ENCODE results near the gene COL18A1.

The COL18A1 gene

GRCh38 chr21:45386728-45387371 is 18.1 kb upstream of the COL18A1 start:
- no peak overlapping the region for H2BK120ac ChIP-seq (ENCODE audit: low read depth, low read length)
- no CpG with 5 or more reads among the region's 20 CpGs for WGBS, 2 donors (ENCODE audit: extremely low coverage in 2 of 2, insufficient read length in 2 of 2, insufficient replicate concordance in 1 of 2)
- peak overlapping the region; percentile 60 for H3K23ac ChIP-seq (ENCODE audit: low read depth, low read length, poor library complexity)
- H3K14ac ChIP-seq (ENCODE audit: low read length), result peak overlapping the region; percentile 64
- H3K27ac ChIP-seq (replicated peaks; ENCODE audit: low read length), result no peak overlapping the region
- peak overlapping the region; percentile 95 for H2AK5ac ChIP-seq (ENCODE audit: low read depth, low read length)
- peak overlapping the region; percentile 50 for H2BK12ac ChIP-seq (ENCODE audit: low read length)
- no peak overlapping the region for H2BK15ac ChIP-seq (ENCODE audit: low read length)
- peak overlapping the region; percentile 39 for H3K18ac ChIP-seq (ENCODE audit: low read length)
- DNase-seq (ENCODE audit: low spot score), result no peak
- H3K4me2 ChIP-seq (ENCODE audit: insufficient read depth, low read length, poor library complexity, severe bottlenecking), result no peak overlapping the region
- H2BK5ac ChIP-seq (ENCODE audit: low read length), result no peak overlapping the region
- no peaks in the 10 kb centered on the region for H3K36me3 ChIP-seq (replicated peaks in 1 of 2; ENCODE audit: control insufficient read depth in 2 of 2, insufficient read depth in 2 of 2, low read length in 2 of 2)
- peak overlapping the region in 1 of 2 donors; percentile 47 for H3K4me3 ChIP-seq (ENCODE audit: low read length in 2 of 2)
- H3K9ac ChIP-seq (ENCODE audit: low read depth, low read length, poor library complexity), result no peak overlapping the region
- H3K9me3 ChIP-seq (replicated peaks in 1 of 2; ENCODE audit: control insufficient read depth in 2 of 2, insufficient read depth in 1 of 2, low read depth in 1 of 2, low read length in 2 of 2), result peaks cover 0 to 5% of the 10 kb centered on the region in 2 donors
- H3K79me1 ChIP-seq (ENCODE audit: low read depth, low read length), result no peaks in the 10 kb centered on the region
- peaks cover 0 to 81% (median 0%) of the 10 kb centered on the region in 3 experiments for H3K27me3 ChIP-seq (ENCODE audit: control insufficient read depth in 3 of 3, insufficient read depth in 3 of 3, low read depth in 1 of 3, low read length in 3 of 3)
- H3K4ac ChIP-seq (ENCODE audit: low read length), result no peak overlapping the region
- peaks cover 0 to 12% of the 10 kb centered on the region in 2 donors for H3K4me1 ChIP-seq (ENCODE audit: control insufficient read depth in 2 of 2, insufficient read depth in 1 of 2, low read depth in 1 of 2, low read length in 2 of 2)
- no peak overlapping the region for H4K8ac ChIP-seq (ENCODE audit: low read depth, low read length)
- H2AFZ ChIP-seq (ENCODE audit: low read length), result peak overlapping the region; percentile 51
- H4K91ac ChIP-seq (ENCODE audit: low read depth, low read length, poor library complexity), result no peak overlapping the region

- Histone ChIP-seq H2BK15ac (ENCODE audit: low read length) (no peak overlapping the region), H3K9me3 (replicated peaks in 1 of 2; ENCODE audit: control insufficient read depth in 2 of 2, insufficient read depth in 1 of 2, low read depth in 1 of 2, low read length in 2 of 2) (peaks cover 0 to 3% of the 10 kb centered on the region in 2 donors), H3K9ac (ENCODE audit: low read depth, low read length, poor library complexity) (peak overlapping the region; percentile 68), H3K23ac (ENCODE audit: low read depth, low read length, poor library complexity) (peak overlapping the region; percentile 37), H4K91ac (ENCODE audit: low read depth, low read length, poor library complexity) (no peak overlapping the region), H3K18ac (ENCODE audit: low read length) (peak overlapping the region; percentile 9), H4K8ac (ENCODE audit: low read depth, low read length) (peak overlapping the region; percentile 32), H3K36me3 (replicated peaks in 1 of 2; ENCODE audit: control insufficient read depth in 2 of 2, insufficient read depth in 2 of 2, low read length in 2 of 2) (no peaks in the 10 kb centered on the region), H3K4me3 (ENCODE audit: low read length in 2 of 2) (no peak overlapping the region), H2BK12ac (ENCODE audit: low read length) (no peak overlapping the region), H2BK5ac (ENCODE audit: low read length) (no peak overlapping the region), H3K4ac (ENCODE audit: low read length) (no peak overlapping the region), H3K27me3 (ENCODE audit: control insufficient read depth in 3 of 3, insufficient read depth in 3 of 3, low read depth in 1 of 3, low read length in 3 of 3) (peaks cover 0 to 80% (median 0%) of the 10 kb centered on the region in 3 experiments), H3K79me1 (ENCODE audit: low read depth, low read length) (no peaks in the 10 kb centered on the region), H2BK120ac (ENCODE audit: low read depth, low read length) (no peak overlapping the region), H3K4me2 (ENCODE audit: insufficient read depth, low read length, poor library complexity, severe bottlenecking) (no peak overlapping the region), H2AK5ac (ENCODE audit: low read depth, low read length) (no peak overlapping the region), H3K27ac (replicated peaks; ENCODE audit: low read length) (no peak overlapping the region), H3K4me1 (ENCODE audit: control insufficient read depth in 2 of 2, insufficient read depth in 1 of 2, low read depth in 1 of 2, low read length in 2 of 2) (peaks cover 0 to 12% of the 10 kb centered on the region in 2 donors), H3K14ac (ENCODE audit: low read length) (peak overlapping the region; percentile 92), H2AFZ (ENCODE audit: low read length) (peak overlapping the region; percentile 51)
- no peak for DNase-seq (ENCODE audit: low spot score)
- WGBS, 2 donors (ENCODE audit: extremely low coverage in 2 of 2, insufficient read length in 2 of 2, insufficient replicate concordance in 1 of 2), result no CpG with 5 or more reads among the region's 13 CpGs
Measured at GRCh38 chr21:45387506-45387905, 17.5 kb upstream of the COL18A1 start.

DNA sequence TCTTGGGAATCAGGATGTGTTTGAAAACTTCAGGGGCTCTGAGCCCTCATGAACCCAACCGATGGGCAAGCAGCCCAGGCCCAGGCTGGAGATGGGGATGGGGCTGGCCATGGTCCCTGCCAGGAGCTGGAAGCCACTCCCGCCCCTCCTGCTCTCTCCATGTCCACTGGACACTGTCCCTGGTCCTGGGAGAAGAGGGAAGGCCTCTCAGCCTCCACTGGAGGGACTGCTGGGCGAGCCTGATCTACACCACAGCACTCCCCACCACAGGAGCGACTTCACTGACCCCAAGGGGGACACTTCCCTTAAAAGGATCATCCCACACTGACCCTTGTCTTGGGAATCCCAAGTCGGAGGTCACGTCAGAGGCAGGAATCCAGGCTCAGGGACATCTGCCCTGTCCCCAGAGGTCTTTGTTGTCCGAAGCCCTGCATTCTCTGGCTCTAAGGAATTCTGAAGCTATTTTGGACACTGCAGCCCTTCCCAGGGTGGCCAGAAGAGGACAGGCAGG is 16.9 kb upstream of the COL18A1 start:
- Histone ChIP-seq H3K27ac (replicated peaks; ENCODE audit: low read length) (no peak overlapping the region), H3K9ac (ENCODE audit: low read depth, low read length, poor library complexity) (peak overlapping the region; percentile 68)
- no peak for DNase-seq (ENCODE audit: low spot score)

DNA sequence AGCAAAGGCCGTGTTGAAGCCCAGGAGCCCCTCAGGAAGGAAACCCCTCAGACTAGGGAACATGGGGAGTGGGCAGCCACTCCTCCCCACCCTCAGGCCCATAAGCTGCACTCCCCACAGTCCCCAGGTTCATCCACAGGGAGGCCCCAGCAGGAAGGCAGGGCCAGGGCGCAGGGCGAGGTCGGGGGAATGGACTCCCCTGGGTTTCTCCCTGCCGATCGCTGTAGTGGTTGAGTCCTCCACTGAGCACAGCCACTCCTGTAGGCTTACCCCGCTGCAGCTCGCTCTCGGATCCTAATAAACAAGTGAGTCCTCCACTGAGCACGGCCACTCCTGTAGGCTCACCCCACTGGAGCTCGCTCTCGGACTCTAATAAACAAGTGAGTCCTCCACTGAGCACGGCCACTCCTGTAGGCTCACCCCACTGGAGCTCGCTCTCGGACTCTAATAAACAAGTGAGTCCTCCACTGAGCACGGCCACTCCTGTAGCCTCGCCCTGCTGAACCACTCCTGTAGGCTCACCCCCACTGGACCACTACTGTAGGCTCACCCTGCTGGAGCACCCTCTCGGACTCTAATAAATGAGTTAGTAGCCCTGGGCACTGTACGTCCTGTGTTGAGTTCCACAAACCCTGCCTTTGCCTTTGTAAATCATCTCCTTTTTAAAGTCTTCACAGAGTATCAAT is 16.2 kb upstream of the COL18A1 start:
- H2BK5ac ChIP-seq (ENCODE audit: low read length), result peak overlapping the region; percentile 71

More for the DNA sequence above, 16.9 kb upstream of the COL18A1 start:
- Histone ChIP-seq H4K91ac (ENCODE audit: low read depth, low read length, poor library complexity) (no peak overlapping the region), H3K4ac (ENCODE audit: low read length) (no peak overlapping the region), H3K4me1 (ENCODE audit: control insufficient read depth in 2 of 2, insufficient read depth in 1 of 2, low read depth in 1 of 2, low read length in 2 of 2) (peaks cover 0 to 12% of the 10 kb centered on the region in 2 donors), H3K14ac (ENCODE audit: low read length) (peak overlapping the region; percentile 92), H3K18ac (ENCODE audit: low read length) (peak overlapping the region; percentile 92), H3K23ac (ENCODE audit: low read depth, low read length, poor library complexity) (peak overlapping the region; percentile 37), H2BK15ac (ENCODE audit: low read length) (no peak overlapping the region), H2BK12ac (ENCODE audit: low read length) (no peak overlapping the region), H3K27me3 (ENCODE audit: control insufficient read depth in 3 of 3, insufficient read depth in 3 of 3, low read depth in 1 of 3, low read length in 3 of 3) (peaks cover 0 to 80% (median 0%) of the 10 kb centered on the region in 3 experiments), H3K4me3 (ENCODE audit: low read length in 2 of 2) (no peak overlapping the region), H3K36me3 (replicated peaks in 1 of 2; ENCODE audit: control insufficient read depth in 2 of 2, insufficient read depth in 2 of 2, low read length in 2 of 2) (no peaks in the 10 kb centered on the region), H3K79me1 (ENCODE audit: low read depth, low read length) (no peaks in the 10 kb centered on the region), H2AFZ (ENCODE audit: low read length) (no peak overlapping the region), H2AK5ac (ENCODE audit: low read depth, low read length) (no peak overlapping the region), H3K9me3 (replicated peaks in 1 of 2; ENCODE audit: control insufficient read depth in 2 of 2, insufficient read depth in 1 of 2, low read depth in 1 of 2, low read length in 2 of 2) (no peaks in the 10 kb centered on the region), H4K8ac (ENCODE audit: low read depth, low read length) (peak overlapping the region; percentile 32), H3K4me2 (ENCODE audit: insufficient read depth, low read length, poor library complexity, severe bottlenecking) (no peak overlapping the region), H2BK120ac (ENCODE audit: low read depth, low read length) (no peak overlapping the region), H2BK5ac (ENCODE audit: low read length) (peak overlapping the region; percentile 71)
- no CpG with 5 or more reads among the region's 7 CpGs for WGBS, 2 donors (ENCODE audit: extremely low coverage in 2 of 2, insufficient read length in 2 of 2, insufficient replicate concordance in 1 of 2)

More for the DNA sequence above, 16.2 kb upstream of the COL18A1 start:
- Histone ChIP-seq H4K91ac (ENCODE audit: low read depth, low read length, poor library complexity) (no peak overlapping the region), H3K4me3 (ENCODE audit: low read length in 2 of 2) (no peak overlapping the region), H2BK12ac (ENCODE audit: low read length) (no peak overlapping the region), H2AFZ (ENCODE audit: low read length) (no peak overlapping the region), H3K23ac (ENCODE audit: low read depth, low read length, poor library complexity) (no peak overlapping the region), H3K14ac (ENCODE audit: low read length) (no peak overlapping the region), H3K4me2 (ENCODE audit: insufficient read depth, low read length, poor library complexity, severe bottlenecking) (no peak overlapping the region), H3K9ac (ENCODE audit: low read depth, low read length, poor library complexity) (peak overlapping the region; percentile 66), H3K27me3 (ENCODE audit: control insufficient read depth in 3 of 3, insufficient read depth in 3 of 3, low read depth in 1 of 3, low read length in 3 of 3) (peaks cover 0 to 78% (median 0%) of the 10 kb centered on the region in 3 experiments), H3K36me3 (replicated peaks in 1 of 2; ENCODE audit: control insufficient read depth in 2 of 2, insufficient read depth in 2 of 2, low read length in 2 of 2) (no peaks in the 10 kb centered on the region), H2BK15ac (ENCODE audit: low read length) (no peak overlapping the region), H3K4ac (ENCODE audit: low read length) (no peak overlapping the region), H3K27ac (replicated peaks; ENCODE audit: low read length) (no peak overlapping the region), H2AK5ac (ENCODE audit: low read depth, low read length) (peak overlapping the region; percentile 67), H3K9me3 (replicated peaks in 1 of 2; ENCODE audit: control insufficient read depth in 2 of 2, insufficient read depth in 1 of 2, low read depth in 1 of 2, low read length in 2 of 2) (no peaks in the 10 kb centered on the region), H2BK120ac (ENCODE audit: low read depth, low read length) (no peak overlapping the region), H3K18ac (ENCODE audit: low read length) (peak overlapping the region; percentile 92), H3K79me1 (ENCODE audit: low read depth, low read length) (no peaks in the 10 kb centered on the region), H4K8ac (ENCODE audit: low read depth, low read length) (no peak overlapping the region), H3K4me1 (ENCODE audit: control insufficient read depth in 2 of 2, insufficient read depth in 1 of 2, low read depth in 1 of 2, low read length in 2 of 2) (peaks cover 0 to 12% of the 10 kb centered on the region in 2 donors)
- DNase-seq (ENCODE audit: low spot score), result no peak
- no CpG with 5 or more reads among the region's 19 CpGs for WGBS, 2 donors (ENCODE audit: extremely low coverage in 2 of 2, insufficient read length in 2 of 2, insufficient replicate concordance in 1 of 2)
